GM19455 (cell line): ENCODE measurements around the gene COX15.
"Not testable (repeated sequence)": the region's sequence is repeated elsewhere in the genome, so short reads cannot be mapped to it uniquely, and the experiment has no call there.

Experiments used
- ATAC-seq: cut with Tn5 transposase; IDR thresholded peaks from one replicate; pipeline ENCODE4 v1.9.1; 2021; ENCODE audit not compliant: unreplicated experiment

The COX15 gene

DNA sequence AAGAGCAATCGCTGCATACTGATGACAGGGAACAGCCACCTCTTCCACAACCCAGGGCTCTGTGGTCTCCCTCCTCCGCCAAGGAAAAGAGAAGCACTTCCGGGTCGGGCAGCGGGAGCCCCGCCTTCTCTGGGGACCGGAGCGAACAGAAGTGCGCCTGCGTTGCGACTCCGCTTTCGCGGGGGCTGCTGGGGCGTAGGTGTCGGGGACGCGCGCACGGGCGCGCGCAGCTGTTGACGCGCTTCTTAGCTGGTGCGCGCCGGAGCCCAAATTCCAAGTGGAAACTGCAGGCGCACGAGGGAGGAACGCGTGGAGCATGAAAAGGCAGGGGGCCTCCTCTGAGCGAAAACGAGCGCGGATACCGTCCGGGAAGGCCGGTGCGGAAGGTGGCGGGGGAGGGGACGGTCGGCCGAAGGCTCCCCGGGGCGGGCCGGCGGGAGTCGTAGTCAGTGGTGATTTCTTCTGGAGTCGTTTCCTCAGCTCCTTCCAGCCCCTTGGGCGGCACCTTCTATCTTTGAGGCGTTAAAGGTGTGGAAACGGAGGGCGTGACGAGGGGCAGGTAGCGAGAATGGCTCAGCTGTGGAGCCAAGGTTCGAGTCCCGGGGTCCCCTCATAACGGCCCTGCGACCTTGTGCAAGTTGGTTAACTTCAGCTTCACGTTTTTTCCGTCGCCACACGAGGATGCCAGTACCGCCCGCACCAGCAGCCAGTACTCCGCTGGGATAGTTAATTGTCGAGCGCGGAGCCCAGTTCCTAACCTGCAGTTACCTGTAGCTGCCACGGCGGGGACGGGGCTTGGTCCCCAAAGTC lies at the start of gene COX15, which contains the start of gene CUTC:
Gene COX15, minus strand, starts transcription at position 95 of the 810 bp plus-strand sequence. Its CDS starts 78 bp downstream, at position 17.
Gene CUTC, plus strand, starts transcription at position 202 of the 810 bp plus-strand sequence. Its CDS starts 115 bp downstream, at position 317.
- ATAC-seq, result peak; percentile 83

DNA sequence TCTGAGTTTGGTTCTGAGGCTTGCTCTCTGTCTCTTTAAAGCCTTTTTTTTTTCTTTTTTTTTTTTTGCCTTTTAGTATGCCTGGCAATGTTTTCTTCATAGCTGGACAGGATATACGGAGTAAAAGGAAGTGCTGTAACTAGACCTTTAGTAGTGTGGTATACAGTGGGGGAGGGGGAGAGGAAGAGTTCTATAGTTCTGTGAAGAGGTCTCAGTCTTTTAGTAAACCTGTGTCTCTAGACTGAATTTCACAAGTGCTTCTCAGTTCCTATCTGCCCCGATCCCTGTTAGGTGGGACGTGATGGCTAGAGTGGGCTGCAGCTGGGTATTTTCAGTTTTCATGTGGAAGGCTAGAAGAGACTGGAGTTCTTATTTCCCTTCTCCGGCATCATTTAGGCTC lies 47.4 kb upstream of the COX15 start:
- ATAC-seq, result no peak

DNA sequence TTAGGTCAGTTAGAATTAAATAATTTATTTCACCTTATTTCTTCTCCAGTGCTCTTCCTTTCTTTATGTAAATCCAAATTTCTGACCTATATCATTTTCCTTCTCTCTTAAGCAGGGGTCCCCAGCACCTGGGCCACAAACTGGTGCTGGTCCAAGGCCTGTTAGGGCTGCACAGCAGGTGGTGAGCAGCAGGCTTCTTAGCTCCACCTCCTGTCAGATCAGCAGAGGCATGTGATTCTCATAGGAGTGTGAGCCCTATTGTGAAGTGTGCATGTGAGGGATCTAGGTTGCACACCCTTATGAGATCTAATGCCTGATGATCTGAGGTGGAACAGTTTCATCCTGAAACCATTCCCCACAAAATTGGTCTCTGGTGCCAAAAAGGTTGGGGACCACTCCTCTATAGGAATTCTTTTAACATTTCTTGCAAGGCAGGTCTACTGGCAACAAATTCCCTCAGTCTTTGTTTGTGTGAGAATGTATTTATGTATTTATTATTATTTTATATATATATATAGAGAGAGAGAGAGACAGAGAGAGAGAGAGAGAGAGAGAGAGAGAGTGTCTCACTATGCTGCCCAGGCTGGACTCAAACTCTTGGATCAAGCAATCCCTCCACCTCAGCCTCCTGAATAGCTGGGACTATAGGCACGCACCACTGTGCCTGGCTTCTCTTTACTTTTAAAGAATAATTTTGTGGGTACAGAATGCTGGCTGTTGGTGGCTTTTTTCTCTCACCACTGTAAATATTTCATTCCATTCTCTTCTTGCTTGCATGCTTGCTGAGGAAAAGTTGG lies 46.2 kb upstream of the COX15 start:
- no peak for ATAC-seq

DNA sequence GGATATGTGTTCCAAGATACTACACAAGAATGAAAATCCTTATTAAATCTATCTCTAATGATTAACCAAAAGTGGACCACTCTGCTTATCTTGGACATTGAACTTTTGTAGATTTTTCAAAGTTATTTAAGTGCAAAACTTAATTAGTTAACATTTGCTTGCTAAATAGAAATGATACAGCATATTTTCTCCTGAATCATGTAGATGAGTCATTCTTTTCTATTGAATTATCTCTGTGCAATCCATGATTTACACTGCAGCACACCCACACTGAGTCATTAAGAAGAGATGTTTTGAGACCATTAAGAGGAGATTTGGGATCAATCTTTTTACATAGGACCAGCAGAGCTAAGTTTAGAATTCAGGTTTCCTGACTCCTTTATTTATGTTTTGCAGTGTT lies 43.9 kb upstream of the COX15 start:
- no peak for ATAC-seq

DNA sequence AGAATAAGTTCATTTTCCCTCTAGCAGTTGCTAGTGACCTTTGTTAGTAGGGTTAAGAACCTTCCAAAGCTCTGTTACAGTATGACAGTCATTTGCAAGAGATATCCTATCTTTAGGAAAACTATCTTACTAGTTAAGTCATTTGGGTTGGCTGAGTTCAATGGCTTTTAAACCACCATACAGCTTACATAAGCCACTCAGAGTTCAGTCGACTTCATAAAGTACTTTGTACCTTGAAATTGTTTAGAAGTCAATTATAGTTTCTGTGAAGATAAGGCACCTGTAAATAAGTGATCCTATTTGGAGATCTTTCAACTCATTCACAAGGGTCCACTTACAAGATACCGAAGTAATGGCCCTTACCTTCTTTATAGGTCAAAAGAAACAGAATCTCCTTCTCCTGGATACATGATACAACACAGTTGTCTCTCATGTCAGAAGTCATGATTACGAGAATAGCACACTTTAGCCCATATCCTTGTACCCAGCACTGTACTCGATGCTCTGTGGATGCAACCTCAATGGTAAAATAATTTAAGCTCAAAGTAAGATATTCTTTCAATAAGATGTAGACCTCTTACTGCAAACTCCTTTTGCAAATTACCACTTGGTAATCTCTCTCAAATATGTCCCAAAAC lies 38.6 kb upstream of the COX15 start:
- ATAC-seq, result no peak

DNA sequence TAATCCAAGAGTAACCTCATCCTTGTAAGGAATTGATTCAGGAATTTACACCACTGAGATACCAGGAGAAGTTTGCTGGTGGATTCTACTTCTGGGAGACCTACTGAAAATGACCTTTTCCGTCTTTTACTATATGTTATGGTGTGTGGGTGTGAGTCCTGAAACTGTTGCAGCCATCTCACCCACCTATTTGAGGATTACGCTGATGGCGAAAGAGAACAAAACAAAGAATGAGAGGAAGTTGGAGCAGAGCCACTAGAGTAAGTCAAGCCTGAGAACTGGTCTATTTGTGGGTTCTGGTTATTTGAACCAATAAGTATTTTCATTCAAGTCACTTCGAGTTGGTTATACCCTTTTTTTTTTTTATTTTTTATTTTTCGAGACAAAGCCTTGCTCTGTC lies 37.8 kb upstream of the COX15 start:
- no peak for ATAC-seq

- no peak for ATAC-seq
Measured at GRCh38 chr10:99768556-99768955, 36.6 kb upstream of the COX15 start.

GRCh38 chr10:99767901-99768300 lies 36.0 kb upstream of the COX15 start:
- no peak for ATAC-seq

DNA sequence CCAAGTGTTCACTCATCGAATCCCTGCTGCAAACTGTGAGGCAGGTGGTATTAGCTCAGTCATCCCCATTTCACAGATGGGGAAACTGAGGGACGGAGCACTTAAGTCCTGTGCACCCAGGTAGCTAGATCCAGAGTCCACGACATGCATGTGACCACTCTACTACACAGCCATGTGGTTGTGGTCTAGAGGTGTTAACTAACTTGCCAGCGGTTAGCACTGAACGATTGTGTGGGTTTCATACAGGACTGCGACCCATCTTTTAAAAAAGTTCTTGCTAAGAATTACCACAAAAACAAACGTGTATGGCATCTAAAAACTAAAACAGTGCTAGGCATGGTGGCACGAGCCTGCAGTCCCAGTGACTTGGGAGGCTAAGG lies 34.4 kb upstream of the COX15 start:
- ATAC-seq, result peak; percentile 76

GRCh38 chr10:99765672-99766301 lies 33.9 kb upstream of the COX15 start:
- ATAC-seq, result peak; percentile 42

- ATAC-seq, result no peak
Measured at GRCh38 chr10:99761365-99761764, 29.4 kb upstream of the COX15 start.

GRCh38 chr10:99760321-99760720 lies 28.4 kb upstream of the COX15 start:
- no peak for ATAC-seq

DNA sequence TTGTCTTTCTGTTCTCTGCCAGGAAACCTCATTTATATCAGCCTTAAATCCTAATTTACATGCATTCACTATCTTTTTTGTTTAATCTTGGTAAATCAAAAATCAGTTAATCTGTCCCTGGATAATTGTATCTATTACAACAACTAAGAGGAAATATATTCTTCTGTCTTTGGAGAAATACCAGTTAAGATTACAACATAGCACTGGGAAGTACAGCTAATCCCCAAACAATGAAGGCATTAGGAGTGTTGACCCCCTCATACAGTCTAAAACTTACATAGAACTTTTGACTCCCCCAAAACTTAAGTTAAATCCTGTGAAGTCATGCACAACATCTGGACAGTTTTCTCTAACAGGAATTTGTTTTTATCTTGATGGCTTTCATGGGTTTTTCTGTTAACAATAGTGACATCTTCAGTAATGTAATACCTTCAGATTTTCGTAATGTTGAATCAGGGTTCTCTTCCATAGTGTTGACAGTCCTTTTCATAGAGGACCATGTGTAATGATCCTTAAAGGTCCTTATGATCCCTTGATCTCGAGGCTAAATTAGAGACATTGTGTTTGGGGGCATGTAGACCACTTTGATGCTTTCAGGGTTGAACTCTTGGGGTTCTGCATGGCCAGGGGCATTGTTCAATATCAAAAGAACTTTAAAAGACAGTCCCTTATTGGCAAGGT lies 26.4 kb upstream of the COX15 start:
- no peak for ATAC-seq

DNA sequence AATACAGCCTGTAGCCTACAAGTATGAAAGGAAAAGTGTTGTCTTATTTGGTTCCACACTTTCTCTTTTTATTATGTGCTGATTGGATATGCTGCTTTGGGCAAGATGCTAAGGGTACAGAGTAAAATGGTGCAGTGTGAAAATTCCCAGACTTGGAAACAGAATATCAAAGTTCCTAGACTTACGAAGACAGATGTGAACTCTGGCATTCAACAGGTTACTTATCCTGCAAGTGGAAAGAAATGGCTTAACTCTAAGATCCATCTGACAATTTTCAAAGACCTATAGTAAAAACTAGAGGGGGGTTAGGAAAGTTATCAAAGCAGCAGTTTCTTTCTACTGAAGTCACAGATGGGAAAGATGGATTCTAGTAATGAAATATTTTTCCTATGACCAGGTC lies 24.2 kb upstream of the COX15 start:
- no peak for ATAC-seq

GRCh38 chr10:99754670-99755069 lies 22.7 kb upstream of the COX15 start:
- no peak for ATAC-seq

DNA sequence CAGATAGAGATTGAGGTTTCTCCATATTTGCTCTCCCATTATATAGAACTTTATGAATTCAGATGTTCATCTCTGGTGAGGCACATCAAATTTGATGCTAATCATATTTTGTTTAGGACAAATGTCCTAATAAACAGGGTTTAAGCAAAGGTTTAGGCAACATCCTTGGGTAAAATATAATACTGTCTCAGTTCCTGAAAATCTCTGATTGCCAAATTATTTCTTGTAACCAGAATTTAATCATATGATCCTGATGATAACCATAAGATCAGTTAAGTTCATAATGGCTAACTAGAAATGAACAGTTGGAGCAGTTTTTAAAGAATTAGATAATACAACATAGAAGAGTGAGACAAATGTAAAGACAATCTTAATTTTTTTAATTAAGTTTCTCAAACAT lies 18.7 kb upstream of the COX15 start:
- ATAC-seq, result no peak

GRCh38 chr10:99748823-99749451 lies 17.0 kb upstream of the COX15 start:
- no peak for ATAC-seq

- not testable (repeated sequence) for ATAC-seq
Measured at GRCh38 chr10:99746166-99746565, 14.2 kb upstream of the COX15 start.

DNA sequence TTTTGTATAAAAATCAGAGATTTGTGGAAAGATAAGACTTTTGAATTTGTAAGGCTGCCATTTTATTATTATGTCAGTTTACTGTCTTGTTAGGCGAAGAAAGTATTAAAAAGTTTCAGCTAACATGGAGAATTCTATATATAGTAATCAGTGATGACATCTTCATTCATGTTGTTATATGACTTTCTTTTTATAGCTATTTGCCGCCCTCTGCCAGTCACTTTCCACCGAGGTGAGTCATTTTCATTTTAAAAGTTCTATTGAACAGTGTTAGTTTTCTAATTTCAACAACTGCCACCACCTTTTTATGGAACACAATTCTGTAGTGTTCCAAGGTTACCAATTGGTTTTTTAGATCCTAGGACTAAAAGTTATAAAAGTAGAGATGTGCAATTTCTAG lies 11.9 kb upstream of the COX15 start:
- no peak for ATAC-seq

- no peak for ATAC-seq
Measured at GRCh38 chr10:99742701-99743100, 10.8 kb upstream of the COX15 start.
